Large intestine (tissue), 3 donors: ENCODE measurements around the gene RNF214. TPM values are rescaled to one million over a fixed set of nuclear protein-coding genes. Genes with fewer than 3 reads are reported as not detected.

Source experiments
- DNase-seq, 2 donors: peaks; one replicate each; pipeline versions ENCODE4 v3.0.0 to v3.0.0-alpha.2; 2013
- H3K27ac ChIP-seq: one replicate; pipeline ENCODE4 v1.5.1; 2013; ENCODE audit warnings: low read length
- H3K27me3 ChIP-seq: 2 replicates; pipeline ENCODE4 v1.6.1; 2013; ENCODE audit warnings: low read length; ENCODE audit not compliant: control insufficient read depth, insufficient read depth
- H3K36me3 ChIP-seq: 2 replicates; pipeline ENCODE4 v1.6.1; 2013; ENCODE audit warnings: low read length; ENCODE audit not compliant: control insufficient read depth, insufficient read depth
- H3K4me1 ChIP-seq: one replicate; pipeline ENCODE4 v1.6.1; 2013; ENCODE audit warnings: low read length; ENCODE audit not compliant: control insufficient read depth, insufficient read depth
- H3K4me3 ChIP-seq: one replicate; pipeline ENCODE4 v1.5.1; 2013; ENCODE audit warnings: low read length
- H3K9me3 ChIP-seq: one replicate; pipeline ENCODE4 v1.6.1; 2013; ENCODE audit warnings: mild to moderate bottlenecking, low read depth, low read length, moderate library complexity; ENCODE audit not compliant: control insufficient read depth
- WGBS: methylation state at CpG from one replicate; pipeline ENCODE4 v1.1.5; 2013; ENCODE audit warnings: low lambda C conversion rate; ENCODE audit not compliant: insufficient coverage; 5-methylcytosine and 5-hydroxymethylcytosine counted together
- polyA plus RNA-seq: library from polyadenylated mRNA; unstranded; fragments of 120-200 nt; gene quantifications from one replicate; pipeline ENCODE4 v1.2.1, GENCODE V29; 2013

RNF214 gene
- polyA plus RNA-seq, 1 donor, result 20.2 TPM

DNA sequence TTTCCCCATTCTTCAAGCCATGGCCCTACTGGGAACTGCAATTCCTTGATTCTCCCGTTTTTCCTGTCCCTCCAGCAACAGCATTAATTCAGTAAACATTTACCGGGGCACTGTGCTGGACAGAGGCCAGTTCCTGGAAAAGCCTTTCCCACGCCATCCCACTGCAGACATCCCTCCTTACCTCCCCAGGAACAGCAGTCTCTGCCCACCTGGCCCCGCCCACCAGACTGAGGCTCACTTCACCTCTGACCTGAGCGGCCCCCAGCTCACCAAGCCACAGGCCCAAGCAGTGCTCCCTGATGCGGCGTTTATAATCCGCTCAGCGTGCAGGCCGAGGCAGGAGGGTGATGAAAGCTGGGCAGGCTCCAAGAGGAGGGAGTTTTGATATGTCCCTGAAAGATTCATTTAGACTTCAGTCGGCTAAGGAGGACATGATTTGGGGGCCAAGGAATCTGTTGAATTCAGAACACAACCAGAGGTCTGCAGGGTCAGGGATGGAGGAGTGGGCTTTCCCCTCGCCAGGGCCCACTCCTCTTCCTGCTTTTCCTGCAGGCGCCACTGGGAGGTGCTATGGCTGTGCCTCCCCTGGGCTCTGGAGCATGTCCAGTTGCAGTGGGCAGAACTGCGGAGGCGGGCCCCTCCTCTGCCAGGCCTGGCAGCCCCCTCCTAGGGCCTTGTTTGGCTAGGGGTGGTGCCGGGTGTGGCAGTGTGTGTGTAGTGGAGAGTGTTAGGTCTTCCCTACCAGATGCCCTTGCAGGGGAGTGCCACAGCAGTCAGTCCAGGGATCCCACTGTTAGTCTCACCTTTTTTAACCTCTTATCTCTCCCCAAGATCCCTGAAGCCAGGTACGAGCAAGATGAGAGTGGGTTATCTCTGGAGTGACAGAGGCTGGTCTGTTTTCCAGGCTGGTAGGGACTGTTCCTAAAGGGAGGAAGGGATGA, 34.7 kb upstream of the RNF214 start:
- no peaks in the 10 kb centered on the region for H3K27me3 ChIP-seq
- H3K4me3 ChIP-seq, result peak overlapping the region; percentile 15
- no peak for DNase-seq
- peaks cover under 1% of the 10 kb centered on the region for H3K9me3 ChIP-seq
- WGBS, result no CpG with 5 or more reads among the region's 17 CpGs
- H3K4me1 ChIP-seq, result peaks cover 10% of the 10 kb centered on the region
- H3K36me3 ChIP-seq, result peaks cover 40% of the 10 kb centered on the region
- H3K27ac ChIP-seq, result peak overlapping the region; percentile 85

DNA sequence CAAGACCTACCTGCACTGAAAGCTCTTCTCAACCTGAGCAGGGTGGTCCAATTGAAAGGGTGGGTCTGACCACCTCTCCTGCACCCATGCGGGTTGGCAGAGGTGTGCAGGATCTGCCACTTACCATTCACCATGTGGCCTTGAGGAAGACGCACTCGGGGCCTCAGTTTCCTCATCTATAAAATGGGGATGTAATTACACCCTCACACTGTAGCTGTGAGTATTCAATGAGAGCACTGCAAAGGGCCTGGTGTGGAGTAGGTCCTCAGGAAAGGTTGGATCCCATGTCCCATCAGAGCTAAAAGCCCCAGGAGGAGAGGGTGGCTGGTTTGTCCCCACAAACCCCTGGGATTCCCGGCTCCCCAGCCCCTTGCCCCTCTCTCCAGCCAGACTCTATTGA, 33.9 kb upstream of the RNF214 start:
- Histone ChIP-seq H3K27me3 (no peaks in the 10 kb centered on the region), H3K4me1 (peaks cover 10% of the 10 kb centered on the region), H3K27ac (peak overlapping the region; percentile 85), H3K4me3 (peak overlapping the region; percentile 15), H3K36me3 (peaks cover 36% of the 10 kb centered on the region), H3K9me3 (peaks cover 5% of the 10 kb centered on the region)
- no peak for DNase-seq
- WGBS, result no CpG with 5 or more reads among the region's 4 CpGs

DNA sequence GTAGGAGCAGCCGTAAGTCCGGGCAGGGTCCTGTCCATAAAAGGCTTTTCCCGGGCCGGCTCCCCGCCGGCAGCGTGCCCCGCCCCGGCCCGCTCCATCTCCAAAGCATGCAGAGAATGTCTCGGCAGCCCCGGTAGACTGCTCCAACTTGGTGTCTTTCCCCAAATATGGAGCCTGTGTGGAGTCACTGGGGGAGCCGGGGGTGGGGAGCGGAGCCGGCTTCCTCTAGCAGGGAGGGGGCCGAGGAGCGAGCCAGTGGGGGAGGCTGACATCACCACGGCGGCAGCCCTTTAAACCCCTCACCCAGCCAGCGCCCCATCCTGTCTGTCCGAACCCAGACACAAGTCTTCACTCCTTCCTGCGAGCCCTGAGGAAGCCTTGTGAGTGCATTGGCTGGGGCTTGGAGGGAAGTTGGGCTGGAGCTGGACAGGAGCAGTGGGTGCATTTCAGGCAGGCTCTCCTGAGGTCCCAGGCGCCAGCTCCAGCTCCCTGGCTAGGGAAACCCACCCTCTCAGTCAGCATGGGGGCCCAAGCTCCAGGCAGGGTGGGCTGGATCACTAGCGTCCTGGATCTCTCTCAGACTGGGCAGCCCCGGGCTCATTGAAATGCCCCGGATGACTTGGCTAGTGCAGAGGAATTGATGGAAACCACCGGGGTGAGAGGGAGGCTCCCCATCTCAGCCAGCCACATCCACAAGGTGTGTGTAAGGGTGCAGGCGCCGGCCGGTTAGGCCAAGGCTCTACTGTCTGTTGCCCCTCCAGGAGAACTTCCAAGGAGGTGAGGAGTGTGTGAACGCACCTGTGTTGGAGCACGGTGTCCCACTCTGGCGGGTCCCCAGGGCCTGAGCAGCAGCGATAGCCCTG, 33.2 kb upstream of the RNF214 start, which contains the start of gene TAGLN:
Gene TAGLN (plus strand): TSS at position 318 of the 863 bp plus-strand sequence. CDS start 3,644 bp downstream, outside the sequence.
- H3K36me3 ChIP-seq, result peaks cover 36% of the 10 kb centered on the region
- H3K27ac ChIP-seq, result peak within 1 kb of the TSS; percentile 85
- no CpG with 5 or more reads among the region's 34 CpGs for WGBS
- peak within 1 kb of the TSS; percentile 41 for H3K4me3 ChIP-seq
- DNase-seq, result peak; percentile 43 to 69
- no peaks in the 10 kb centered on the region for H3K27me3 ChIP-seq
- peaks cover 9% of the 10 kb centered on the region for H3K9me3 ChIP-seq
- peaks cover 10% of the 10 kb centered on the region for H3K4me1 ChIP-seq

- no CpG with 5 or more reads among the region's 13 CpGs for WGBS
- Histone ChIP-seq H3K4me3 (peak overlapping the region; percentile 41), H3K27me3 (no peaks in the 10 kb centered on the region), H3K27ac (peak overlapping the region; percentile 62), H3K9me3 (peaks cover 11% of the 10 kb centered on the region), H3K4me1 (peaks cover 10% of the 10 kb centered on the region), H3K36me3 (peaks cover 40% of the 10 kb centered on the region)
- no peak for DNase-seq
Measured at GRCh38 chr11:117199916-117200812, 32.3 kb upstream of the RNF214 start.

DNA sequence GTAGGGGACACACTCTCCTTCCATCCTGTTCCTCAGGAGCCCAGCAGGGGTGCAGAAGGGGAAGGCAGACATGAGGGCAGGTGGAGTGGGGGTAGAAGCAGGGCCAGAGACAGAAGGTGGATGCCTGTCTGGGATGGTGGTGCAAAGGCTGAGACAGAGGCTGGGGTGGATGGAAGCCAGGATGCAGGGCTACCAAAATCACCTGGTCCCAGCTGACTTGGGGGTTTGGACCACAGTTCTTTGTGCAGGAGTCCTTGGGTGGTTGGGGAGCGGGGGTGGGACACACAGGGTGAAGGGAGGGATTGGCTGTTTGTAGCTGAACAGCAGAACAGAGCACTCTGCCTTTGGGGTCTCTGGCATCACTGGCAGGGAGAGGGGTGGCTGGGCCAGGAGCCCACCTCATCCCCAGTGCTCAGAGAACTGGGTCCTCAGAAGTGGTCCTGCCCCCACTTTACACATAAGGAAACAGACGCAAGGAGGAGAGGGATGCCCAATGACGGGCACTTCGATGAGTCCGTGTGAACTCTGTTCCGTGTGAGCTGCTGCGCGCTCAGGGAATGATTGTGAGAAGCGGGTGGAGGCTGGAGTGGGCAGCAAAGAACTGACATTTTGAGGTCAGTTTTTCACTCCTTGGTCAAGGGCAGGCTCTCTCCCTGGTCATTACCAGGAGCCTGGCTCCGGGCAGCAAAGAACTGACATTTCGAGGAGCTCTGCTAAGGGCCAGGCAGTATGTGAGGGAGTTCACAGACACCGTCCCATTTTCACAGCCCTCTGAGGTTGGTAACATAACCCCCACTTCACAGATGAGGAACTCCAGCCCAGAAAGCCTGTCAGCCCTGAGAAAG, 31.4 kb upstream of the RNF214 start:
- H3K4me1 ChIP-seq, result peaks cover 10% of the 10 kb centered on the region
- DNase-seq, result no peak
- H3K36me3 ChIP-seq, result peaks cover 39% of the 10 kb centered on the region
- no peaks in the 10 kb centered on the region for H3K27me3 ChIP-seq
- H3K27ac ChIP-seq, result peak overlapping the region; percentile 62
- H3K4me3 ChIP-seq, result peak overlapping the region; percentile 41
- no CpG with 5 or more reads among the region's 12 CpGs for WGBS
- peaks cover 11% of the 10 kb centered on the region for H3K9me3 ChIP-seq

DNA sequence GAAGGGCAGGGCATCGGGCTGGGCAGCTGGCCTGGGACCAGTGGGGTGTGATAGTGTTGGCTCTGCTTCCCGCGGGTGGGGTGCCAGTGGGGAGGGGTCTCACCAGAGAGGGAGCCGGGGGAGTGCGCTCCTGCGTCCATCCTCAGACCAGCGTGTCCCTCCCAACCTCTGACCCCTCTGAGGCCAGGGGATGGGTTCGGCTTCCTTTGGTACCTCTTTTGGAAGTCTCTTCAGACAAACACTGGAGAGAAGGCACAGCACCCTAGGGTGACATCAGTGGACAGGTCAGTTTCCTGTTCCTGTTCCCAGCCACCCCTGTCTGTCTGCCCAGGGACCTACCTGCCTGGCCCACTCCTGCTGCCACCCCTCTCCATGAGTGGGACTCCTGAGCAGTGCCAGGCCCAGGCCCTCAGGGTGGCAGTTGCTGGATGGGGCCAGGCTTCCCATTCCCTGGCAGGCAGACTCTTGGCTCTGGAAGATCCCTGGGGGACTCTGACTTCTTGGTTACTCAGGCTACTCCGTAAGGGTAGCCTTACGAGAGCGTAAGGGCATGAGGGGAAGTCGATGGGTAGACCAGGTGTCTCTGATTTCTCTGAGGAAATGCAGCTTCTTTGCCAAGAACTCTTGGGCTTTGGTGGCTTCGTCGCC, 30.7 kb upstream of the RNF214 start:
- Histone ChIP-seq H3K4me3 (peak overlapping the region; percentile 41), H3K27ac (peak overlapping the region; percentile 62)
- WGBS, result no CpG with 5 or more reads among the region's 14 CpGs

GRCh38 chr11:117202386-117203068, 29.9 kb upstream of the RNF214 start:
- no CpG with 5 or more reads among the region's 7 CpGs for WGBS
- no peaks in the 10 kb centered on the region for H3K27me3 ChIP-seq
- no peak for DNase-seq
- H3K36me3 ChIP-seq, result peaks cover 30% of the 10 kb centered on the region
- peaks cover 11% of the 10 kb centered on the region for H3K9me3 ChIP-seq
- H3K4me3 ChIP-seq, result peak overlapping the region; percentile 41
- H3K4me1 ChIP-seq, result peaks cover 10% of the 10 kb centered on the region
- peak overlapping the region; percentile 62 for H3K27ac ChIP-seq

More for the DNA sequence above, 30.7 kb upstream of the RNF214 start:
- peaks cover 11% of the 10 kb centered on the region for H3K9me3 ChIP-seq
- H3K27me3 ChIP-seq, result no peaks in the 10 kb centered on the region
- no peak for DNase-seq
- H3K36me3 ChIP-seq, result peaks cover 34% of the 10 kb centered on the region
- H3K4me1 ChIP-seq, result peaks cover 10% of the 10 kb centered on the region

DNA sequence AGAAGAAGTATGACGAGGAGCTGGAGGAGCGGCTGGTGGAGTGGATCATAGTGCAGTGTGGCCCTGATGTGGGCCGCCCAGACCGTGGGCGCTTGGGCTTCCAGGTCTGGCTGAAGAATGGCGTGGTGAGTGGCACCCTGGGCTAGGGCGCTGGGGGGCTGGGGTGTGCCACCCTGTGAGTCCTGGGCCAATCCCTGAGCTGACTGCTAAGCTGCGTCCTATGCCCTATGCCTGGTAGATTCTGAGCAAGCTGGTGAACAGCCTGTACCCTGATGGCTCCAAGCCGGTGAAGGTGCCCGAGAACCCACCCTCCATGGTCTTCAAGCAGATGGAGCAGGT, 29.4 kb upstream of the RNF214 start:
- DNase-seq, result no peak
- H3K27ac ChIP-seq, result peak overlapping the region; percentile 62
- H3K27me3 ChIP-seq, result no peaks in the 10 kb centered on the region
- H3K36me3 ChIP-seq, result peaks cover 30% of the 10 kb centered on the region
- no CpG with 5 or more reads among the region's 10 CpGs for WGBS
- H3K4me1 ChIP-seq, result peaks cover 10% of the 10 kb centered on the region
- H3K9me3 ChIP-seq, result peaks cover 11% of the 10 kb centered on the region
- no peak overlapping the region for H3K4me3 ChIP-seq
